Right renal cortex interstitium (tissue), 3 donors: Measurements from ENCODE around the gene RBM3. TPM values are rescaled to one million over a fixed set of nuclear protein-coding genes. Genes with fewer than 3 reads are reported as not detected.
"Not testable (repeated sequence)": the region's sequence is repeated elsewhere in the genome, so short reads cannot be mapped to it uniquely, and the experiment has no call there.

Experiments
- DNase-seq, 3 donors: peaks; one replicate each; pipeline ENCODE4 v3.0.0-alpha.2; 2013; ENCODE audit warnings: low read depth in 3 of 3, low spot score in 2 of 3
- polyA plus RNA-seq, 3 donors: library from polyadenylated mRNA; unstranded; fragments of 120-200 nt; gene quantifications; one replicate each; pipeline ENCODE4 v1.2.1, GENCODE V29; 2013; ENCODE audit not compliant: insufficient read length in 3 of 3

Gene RBM3
- 100 to 1,000 TPM; 299 to 341 (median 338) TPM for polyA plus RNA-seq

- DNase-seq = peak; percentile 72 to 77 (median 75)
Observed at GRCh38 chrX:48574270-48575266, at the start of gene RBM3. Gene RBM3, plus strand, starts transcription at chrX:48574484. Its CDS starts 697 bp downstream, at chrX:48575181.

DNA sequence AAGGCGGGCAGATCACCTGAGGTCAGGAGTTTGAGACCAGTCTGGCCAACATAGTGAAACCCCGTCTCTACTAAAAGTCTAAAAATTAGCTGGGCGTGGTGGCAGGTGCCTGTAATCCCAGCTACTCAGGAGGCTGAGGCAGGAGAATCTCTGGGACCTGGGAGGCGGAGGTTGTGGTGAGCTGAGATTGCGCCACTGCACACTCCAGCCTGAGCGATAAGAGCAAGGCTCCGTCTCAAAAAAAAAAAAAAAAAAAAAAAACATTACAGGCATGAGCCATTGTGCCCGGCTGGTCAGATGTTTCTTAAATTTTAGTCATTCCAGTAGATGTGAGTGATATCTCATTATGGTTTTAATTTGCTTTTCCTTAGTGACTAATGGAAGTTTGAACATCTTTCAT lies 48.4 kb upstream of the RBM3 start:
- not testable (repeated sequence) for DNase-seq

- no peak for DNase-seq
Observed at GRCh38 chrX:48530736-48531135, 43.5 kb upstream of the RBM3 start.

- DNase-seq = no peak
Observed at GRCh38 chrX:48531358-48531959, 42.8 kb upstream of the RBM3 start.

GRCh38 chrX:48532161-48532560 lies 42.1 kb upstream of the RBM3 start:
- DNase-seq = no peak

- DNase-seq = no peak
Observed at GRCh38 chrX:48533165-48533564, 41.1 kb upstream of the RBM3 start.

DNA sequence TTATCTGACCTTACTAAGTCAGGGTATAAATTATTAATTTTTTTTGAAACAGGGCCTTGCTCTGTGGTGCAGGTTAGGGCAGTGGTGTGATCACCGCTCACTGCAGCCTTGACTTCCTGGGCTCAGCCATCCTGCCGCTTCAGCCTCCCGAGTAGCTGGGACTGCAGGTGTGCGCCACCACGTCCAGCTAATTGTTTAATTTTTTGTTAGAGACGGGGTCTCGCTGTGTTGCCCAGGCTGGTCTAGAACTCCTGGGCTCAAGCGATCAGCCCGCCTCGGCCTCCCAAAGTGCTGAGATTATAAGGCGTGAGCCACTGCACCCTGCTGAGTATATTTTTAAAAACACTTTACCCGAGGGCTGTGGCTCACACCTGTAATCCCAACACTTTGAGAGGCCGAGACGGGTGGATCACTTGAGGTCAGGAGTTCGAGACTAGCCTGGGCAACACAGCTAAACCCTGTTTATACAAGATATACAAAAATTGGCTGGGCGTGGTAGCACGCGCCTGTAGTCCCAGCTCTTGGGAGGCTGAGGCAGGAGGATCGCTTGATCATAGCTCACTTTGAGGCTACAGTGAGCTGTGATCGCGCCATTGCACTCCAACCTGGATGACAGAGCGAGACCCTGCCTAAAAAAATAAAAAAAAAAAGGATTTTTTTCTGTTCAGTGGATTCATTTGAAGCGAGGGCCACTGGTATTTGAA lies 35.5 kb upstream of the RBM3 start:
- no peak for DNase-seq

DNA sequence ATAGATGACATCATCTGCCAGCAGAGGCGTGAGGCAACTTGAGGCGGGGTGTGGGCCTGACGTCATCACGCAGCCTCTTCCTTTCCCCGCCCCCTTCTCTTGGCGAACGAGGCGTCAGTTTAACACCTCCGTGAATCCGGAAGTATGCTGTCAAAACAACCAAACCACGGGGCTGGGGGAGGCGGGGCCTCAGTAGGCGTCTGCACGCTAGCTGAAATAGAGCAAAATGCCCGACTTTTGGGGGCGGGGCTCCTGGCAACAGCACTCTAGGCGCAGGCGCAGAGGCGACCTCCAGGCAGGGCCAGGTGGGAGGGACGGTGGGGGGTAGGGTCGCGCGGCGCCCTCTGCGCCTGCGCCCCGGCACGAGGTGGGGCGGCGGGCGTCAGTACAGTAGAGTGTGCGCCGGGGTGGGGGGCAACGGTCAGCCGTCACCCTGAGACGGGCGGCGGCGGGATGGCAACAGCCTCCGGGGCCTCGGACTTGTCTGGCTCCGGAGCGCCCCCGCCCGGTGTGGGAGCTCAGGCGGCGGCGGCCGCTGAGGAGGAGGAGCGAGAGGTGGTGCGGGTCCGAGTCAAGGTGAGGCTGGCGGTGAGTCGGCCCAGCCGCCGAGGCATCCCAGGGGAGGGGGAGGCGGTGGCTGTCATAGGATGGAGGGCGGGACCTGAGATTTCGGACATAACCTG lies 34.8 kb upstream of the RBM3 start, which contains the start of gene TBC1D25:
Gene TBC1D25, plus strand, starts transcription at position 370 of the 683 bp plus-strand sequence. Its CDS starts 84 bp downstream, at position 454.
- DNase-seq = peak; percentile 86

GRCh38 chrX:48540028-48540375 lies 34.3 kb upstream of the RBM3 start:
- peak in 1 of 3 donors; percentile 6 for DNase-seq

- no peak for DNase-seq
Observed at GRCh38 chrX:48540480-48540879, 33.8 kb upstream of the RBM3 start.

- no peak for DNase-seq
Observed at GRCh38 chrX:48541140-48541814, 33.0 kb upstream of the RBM3 start.

DNA sequence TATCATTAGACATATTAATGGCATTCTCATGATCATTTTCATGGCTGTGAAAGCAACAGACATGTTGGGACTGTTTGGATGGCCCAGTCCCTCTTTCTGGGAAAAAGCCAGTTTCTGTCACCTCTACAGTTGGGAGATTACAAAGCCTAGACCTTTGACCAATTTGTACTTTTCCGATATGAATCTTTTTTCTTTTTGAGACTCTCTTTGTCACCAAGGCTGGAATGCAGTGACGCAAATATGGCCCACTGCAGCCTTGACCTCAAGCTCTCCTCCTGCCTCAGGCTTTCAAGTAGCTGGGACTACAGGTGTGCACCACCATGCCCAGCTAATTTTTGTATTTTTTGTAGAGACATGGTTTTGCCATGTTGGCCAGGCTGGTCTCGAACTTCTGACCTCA lies 25.4 kb upstream of the RBM3 start:
- no peak for DNase-seq

- DNase-seq = not testable (repeated sequence)
Observed at GRCh38 chrX:48555731-48556325, 18.5 kb upstream of the RBM3 start.

GRCh38 chrX:48558271-48558670 lies 16.0 kb upstream of the RBM3 start:
- DNase-seq = no peak

DNA sequence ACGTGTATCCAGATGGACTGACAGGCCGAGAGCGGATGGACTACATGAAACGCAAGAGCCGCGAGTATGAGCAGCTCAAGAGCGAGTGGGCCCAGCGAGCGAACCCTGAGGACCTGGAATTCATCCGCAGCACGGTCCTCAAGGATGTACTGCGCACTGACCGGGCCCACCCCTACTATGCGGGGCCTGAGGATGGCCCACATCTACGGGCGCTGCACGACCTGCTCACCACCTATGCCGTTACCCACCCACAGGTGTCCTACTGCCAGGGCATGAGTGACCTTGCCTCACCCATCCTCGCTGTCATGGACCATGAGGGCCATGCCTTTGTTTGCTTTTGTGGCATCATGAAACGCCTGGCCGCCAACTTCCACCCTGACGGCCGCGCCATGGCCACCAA lies 14.6 kb upstream of the RBM3 start:
- no peak for DNase-seq

- DNase-seq = no peak
Observed at GRCh38 chrX:48560056-48560455, 14.2 kb upstream of the RBM3 start.

GRCh38 chrX:48560681-48561080 lies 13.6 kb upstream of the RBM3 start:
- no peak for DNase-seq

DNA sequence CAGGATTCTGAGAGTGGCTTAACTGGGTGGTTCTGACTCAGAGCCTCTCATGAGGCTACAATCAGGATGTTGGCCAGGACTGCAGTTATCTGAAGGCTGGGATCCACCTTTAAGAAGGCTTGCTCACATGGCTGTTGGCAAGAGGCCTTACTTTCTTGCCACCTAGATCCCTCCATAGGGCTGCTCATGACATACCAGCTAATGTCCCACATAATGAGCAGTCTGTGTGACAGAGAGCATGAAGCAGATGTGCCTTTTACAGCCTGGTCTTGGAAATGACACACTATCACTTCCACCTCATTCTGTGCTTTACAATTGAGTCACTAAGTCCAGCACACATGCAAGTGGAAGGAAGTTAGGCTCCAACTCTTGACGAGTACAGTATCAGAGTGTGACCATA lies 4.3 kb upstream of the RBM3 start:
- no peak for DNase-seq

DNA sequence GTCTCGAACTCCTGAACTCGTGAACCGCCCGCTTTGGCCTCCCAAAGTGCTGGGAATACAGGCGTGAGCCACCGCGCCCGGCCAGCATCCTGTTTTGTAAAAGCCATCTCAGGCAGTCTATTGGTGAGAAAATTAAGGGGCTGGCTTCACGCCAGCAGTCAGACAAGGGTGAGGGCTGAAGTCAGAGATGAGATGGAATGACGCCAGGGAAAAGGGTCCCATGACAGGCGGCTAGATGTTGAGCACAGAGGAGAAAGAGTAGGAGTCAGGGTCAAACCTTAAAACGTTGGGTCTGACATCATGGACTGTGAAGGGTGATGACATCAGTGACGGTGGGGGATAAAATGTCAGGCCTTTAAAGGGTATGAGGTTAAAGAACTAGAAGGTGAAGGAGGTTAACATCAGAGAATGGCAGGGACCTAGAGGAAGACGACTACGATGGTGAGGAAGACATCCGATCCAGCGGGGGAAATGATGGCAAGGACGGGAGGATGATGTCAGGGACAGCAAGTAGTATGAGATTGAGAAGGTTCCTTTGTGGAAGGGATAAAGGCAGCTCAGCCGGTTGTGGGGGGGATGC lies 504 bp upstream of the RBM3 start:
- no peak for DNase-seq
